Stimulated activated naive B cell treated with anti-CD40 and anti-IgM and Interleukin-4, amounts not matched to agents 10 μg/mL and 1 μg/mL and 100 μg/mL, for 72 hours (primary cell): ENCODE measurements around the gene ADCK1.
A peak's percentile ranks its signal among the peaks of the same experiment; 100 is the strongest.
"Not testable (repeated sequence)": the region's sequence is repeated elsewhere in the genome, so short reads cannot be mapped to it uniquely, and the experiment has no call there.

Experiments used
- ATAC-seq, 2 donors: fragments of 150-1000 bp; cut with Tn5 transposase; replicated peaks; 2 replicates each; pipeline ENCODE4 v1.10.0; 2021; ENCODE audit warnings: moderate library complexity in 1 of 2
- DNase-seq: peaks from one replicate; pipeline ENCODE4 v3.0.0; 2021
- H3K27ac Mint-ChIP-seq: one replicate; pipeline ENCODE4 v1.8.0; 2022; ENCODE audit warnings: mild to moderate bottlenecking, mixed read lengths
- H3K27me3 Mint-ChIP-seq, 2 donors: one replicate each; pipeline ENCODE4 v1.8.0; 2022; ENCODE audit warnings: mixed read lengths in 2 of 2
- H3K36me3 Mint-ChIP-seq, 2 donors: one replicate each; pipeline ENCODE4 v1.8.0; 2022; ENCODE audit warnings: mixed read lengths in 2 of 2, mild to moderate bottlenecking in 1 of 2
- H3K4me1 Mint-ChIP-seq, 2 donors: one replicate each; pipeline ENCODE4 v1.8.0; 2022; ENCODE audit warnings: mixed read lengths in 2 of 2, mild to moderate bottlenecking in 1 of 2
- H3K4me3 Mint-ChIP-seq, 2 donors: one replicate each; pipeline ENCODE4 v1.8.0; 2022; ENCODE audit warnings: mild to moderate bottlenecking in 2 of 2, mixed read lengths in 2 of 2, moderate library complexity in 1 of 2
- H3K9me3 Mint-ChIP-seq, 2 donors: one replicate each; pipeline ENCODE4 v1.8.0; 2022; ENCODE audit warnings: mixed read lengths in 2 of 2, mild to moderate bottlenecking in 1 of 2

Gene ADCK1

DNA sequence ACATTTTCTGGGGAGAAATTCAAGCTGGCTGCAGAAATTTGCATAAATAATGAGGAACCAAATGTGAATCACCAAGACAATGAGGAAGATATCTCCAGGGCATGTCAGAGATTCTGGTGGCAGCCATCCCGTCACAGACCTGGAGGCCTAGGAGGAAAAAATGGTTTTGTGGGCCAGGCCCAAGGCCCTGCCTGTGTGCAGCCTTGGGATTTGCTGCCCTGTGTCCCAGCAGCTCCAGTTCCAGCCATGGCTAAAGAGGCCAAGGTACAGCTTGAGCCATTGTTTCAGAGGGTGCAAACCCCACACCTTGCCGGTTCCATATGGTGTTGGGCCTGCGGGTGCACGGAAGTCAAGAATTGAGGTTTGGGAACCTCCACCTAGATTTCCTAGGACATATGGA lies 147.5 kb downstream of the ADCK1 start:
- no peak for ATAC-seq
- H3K4me1 Mint-ChIP-seq = no peaks in the 10 kb centered on the region
- no peak for DNase-seq
- H3K4me3 Mint-ChIP-seq = no peak overlapping the region
- H3K27me3 Mint-ChIP-seq = no peaks in the 10 kb centered on the region
- peaks cover 5% of the 10 kb centered on the region in 2 donors for H3K36me3 Mint-ChIP-seq
- no peak overlapping the region for H3K27ac Mint-ChIP-seq
- peaks cover 15 to 22% of the 10 kb centered on the region in 2 donors for H3K9me3 Mint-ChIP-seq

DNA sequence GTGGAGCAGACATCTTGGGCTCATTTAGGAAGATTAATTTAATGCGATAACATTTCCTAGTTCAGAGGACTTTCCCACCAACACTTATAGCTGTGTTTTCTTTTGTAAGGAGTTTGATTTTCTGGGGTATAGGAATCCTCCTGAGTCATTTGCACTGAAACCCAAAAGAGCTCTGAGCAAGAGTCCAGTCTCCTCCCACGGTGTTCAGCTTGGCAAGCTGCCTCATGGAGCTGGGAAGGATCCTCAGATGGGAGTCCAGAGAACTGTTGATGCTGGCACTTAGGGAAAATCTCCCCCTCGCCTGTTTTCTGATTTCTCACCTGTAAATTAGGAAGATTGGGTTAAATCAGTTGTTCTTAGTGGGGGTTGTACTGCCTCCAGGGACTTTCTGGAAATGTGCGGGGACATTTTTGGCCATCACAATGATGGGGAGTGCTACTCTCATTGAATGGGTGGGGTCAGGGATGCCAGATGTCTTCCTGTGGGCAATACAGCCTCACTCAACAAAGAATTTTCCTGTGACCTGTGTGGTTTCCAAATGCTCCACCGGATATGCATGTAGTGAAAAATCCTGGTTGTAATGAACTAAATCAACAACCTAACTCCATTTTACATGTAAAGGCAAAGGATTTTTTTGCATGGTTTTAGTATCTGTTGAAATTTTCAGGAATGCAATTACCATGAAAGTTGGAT lies 150.6 kb downstream of the ADCK1 start:
- peaks cover 5% of the 10 kb centered on the region in 2 donors for H3K36me3 Mint-ChIP-seq
- H3K4me3 Mint-ChIP-seq = no peak overlapping the region
- no peak for DNase-seq
- ATAC-seq = no peak
- peaks cover 15 to 17% of the 10 kb centered on the region in 2 donors for H3K9me3 Mint-ChIP-seq
- no peaks in the 10 kb centered on the region for H3K4me1 Mint-ChIP-seq
- H3K27ac Mint-ChIP-seq = no peak overlapping the region
- no peaks in the 10 kb centered on the region for H3K27me3 Mint-ChIP-seq

DNA sequence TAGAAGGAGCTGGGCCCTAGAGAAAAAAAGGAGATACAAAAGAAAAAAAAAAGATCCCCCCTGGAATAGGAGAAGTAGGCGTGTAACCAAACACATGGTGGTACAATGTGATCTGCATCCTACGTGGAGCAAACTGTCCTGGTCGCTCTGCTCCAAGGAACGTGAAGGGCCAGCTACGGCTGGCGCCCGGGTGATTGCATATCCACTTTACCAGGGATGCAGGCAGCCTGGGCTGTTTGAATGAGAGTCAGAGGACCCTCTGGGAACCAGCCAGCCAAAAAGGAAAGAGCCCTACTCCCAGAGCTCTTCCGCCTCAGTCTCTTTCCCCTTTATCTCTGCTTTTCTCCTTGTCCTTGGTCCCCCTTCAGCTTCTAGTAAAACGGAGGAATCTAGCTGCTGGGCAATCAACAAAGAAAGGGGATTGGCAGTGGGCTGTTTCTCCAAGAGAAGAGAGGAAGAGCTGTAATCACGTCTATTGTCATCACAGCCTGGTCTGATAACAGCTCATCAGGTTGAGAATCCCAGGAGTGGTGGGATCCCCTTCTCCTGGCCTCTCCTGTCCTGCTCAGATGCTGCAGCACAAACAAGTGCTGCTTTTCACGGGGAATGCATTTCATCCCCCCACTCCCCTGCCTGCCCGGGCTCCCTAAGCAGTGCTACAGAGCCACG lies 156.0 kb downstream of the ADCK1 start:
- H3K36me3 Mint-ChIP-seq = no peaks in the 10 kb centered on the region
- peaks cover 10 to 11% of the 10 kb centered on the region in 2 donors for H3K27me3 Mint-ChIP-seq
- ATAC-seq (no peak), DNase-seq (no peak)
- no peak overlapping the region for H3K27ac Mint-ChIP-seq
- peaks cover 0 to 2% of the 10 kb centered on the region in 2 donors for H3K9me3 Mint-ChIP-seq
- no peak overlapping the region for H3K4me3 Mint-ChIP-seq
- no peaks in the 10 kb centered on the region for H3K4me1 Mint-ChIP-seq

DNA sequence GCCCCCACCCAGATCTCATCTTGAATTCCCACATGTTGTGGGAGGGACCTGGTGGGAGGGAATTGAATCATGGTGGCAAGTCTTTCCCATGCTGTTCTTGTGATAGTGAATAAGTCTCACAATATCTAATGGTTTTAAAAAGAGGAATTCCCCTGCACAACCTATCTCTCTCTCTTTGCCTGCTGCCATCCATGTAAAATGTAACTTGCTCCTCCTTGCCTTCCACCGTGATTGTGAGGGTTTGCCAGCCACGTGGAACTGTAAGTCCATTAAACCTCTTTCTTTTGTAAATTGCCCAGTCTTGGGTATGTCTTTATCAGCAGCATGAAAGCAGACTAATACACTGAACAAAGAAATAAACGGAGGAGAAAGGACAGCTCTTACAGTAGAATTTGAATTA lies 159.8 kb downstream of the ADCK1 start:
- H3K36me3 Mint-ChIP-seq, ATAC-seq, H3K4me1 Mint-ChIP-seq, H3K27ac Mint-ChIP-seq, DNase-seq, H3K4me3 Mint-ChIP-seq, H3K9me3 Mint-ChIP-seq: not testable (repeated sequence)
- peaks cover 10 to 11% of the 10 kb centered on the region in 2 donors for H3K27me3 Mint-ChIP-seq

DNA sequence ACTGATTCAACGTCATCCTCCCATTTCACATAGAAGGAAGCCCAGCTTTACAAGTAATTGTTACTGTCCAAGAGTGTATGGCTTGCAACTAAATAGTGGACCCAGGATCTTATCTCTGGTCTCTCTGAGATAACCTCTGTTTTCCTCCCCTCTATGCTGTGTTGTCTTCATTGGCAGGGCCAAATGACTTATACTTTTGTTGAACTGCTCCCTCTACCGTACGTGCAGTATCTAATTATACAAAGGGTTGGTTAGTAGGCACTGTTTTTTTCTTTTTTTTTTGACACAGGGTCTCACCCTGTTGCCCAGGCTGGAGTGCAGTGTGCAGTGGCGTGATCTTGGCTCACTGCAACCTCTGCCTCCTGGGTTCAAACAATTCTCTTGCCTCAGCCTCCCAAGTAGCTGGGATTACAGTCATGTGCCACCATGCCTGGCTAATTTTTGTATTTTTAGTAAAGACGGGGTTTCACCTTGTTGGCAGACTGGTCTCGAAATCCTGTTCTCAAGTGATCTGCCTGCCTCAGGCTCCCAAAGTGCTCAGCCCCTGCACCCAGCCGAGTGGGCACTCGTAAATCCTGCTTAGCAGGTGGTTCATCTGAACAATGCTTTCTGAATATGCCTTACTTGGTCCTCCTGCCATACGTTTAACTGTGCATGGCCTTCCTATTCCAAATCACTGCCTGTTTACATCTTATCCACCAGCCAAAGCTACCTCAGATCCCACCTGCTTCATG lies 162.1 kb downstream of the ADCK1 start:
- H3K4me1 Mint-ChIP-seq = peaks cover 2 to 13% of the 10 kb centered on the region in 2 donors
- ATAC-seq (no peak), DNase-seq (no peak)
- H3K4me3 Mint-ChIP-seq = no peak overlapping the region
- no peaks in the 10 kb centered on the region for H3K36me3 Mint-ChIP-seq
- peaks cover 0 to 2% of the 10 kb centered on the region in 2 donors for H3K9me3 Mint-ChIP-seq
- no peak overlapping the region for H3K27ac Mint-ChIP-seq
- peaks cover 7 to 10% of the 10 kb centered on the region in 2 donors for H3K27me3 Mint-ChIP-seq

DNA sequence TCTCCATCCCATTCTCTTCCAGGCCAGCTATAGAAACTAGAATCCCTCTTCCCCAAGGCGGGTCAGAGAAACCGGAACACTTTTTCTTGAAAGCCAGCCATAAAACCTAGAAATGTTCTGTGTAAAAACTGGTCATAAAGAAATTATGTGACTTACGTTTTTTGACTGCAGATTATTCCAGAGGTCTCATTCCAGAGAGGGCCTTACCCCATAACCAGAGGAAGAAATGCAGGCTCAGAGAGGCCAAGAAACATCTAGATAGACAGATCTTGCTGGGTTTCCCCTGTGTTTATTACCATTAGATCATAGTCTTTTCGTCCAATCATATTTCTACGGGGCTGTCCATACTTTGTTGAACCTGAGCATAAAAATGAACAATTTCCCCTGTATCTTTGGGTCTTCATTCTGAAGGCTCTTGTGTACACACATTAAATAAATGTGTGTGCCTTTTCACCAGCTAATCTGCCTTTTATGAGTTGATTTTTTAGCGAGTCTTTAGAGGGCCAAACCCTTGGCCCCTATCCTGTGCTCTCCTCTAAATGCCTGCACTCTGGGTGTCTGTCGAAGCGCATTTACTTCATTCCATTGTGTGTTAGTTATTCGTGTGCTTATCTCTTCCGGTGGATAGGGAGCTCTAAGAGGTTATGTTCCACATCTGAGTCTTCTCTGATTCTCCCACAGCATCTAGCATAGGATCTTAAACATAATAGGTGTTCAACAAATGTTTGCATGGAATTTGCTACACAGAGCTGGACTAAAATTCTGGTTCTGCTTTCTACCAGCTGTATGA lies 163.0 kb downstream of the ADCK1 start:
- DNase-seq = no peak
- Mint-ChIP-seq H3K4me3 (no peak overlapping the region), H3K27me3 (peaks cover 7 to 8% of the 10 kb centered on the region in 2 donors), H3K9me3 (peaks cover 0 to 2% of the 10 kb centered on the region in 2 donors), H3K36me3 (no peaks in the 10 kb centered on the region), H3K27ac (no peak overlapping the region), H3K4me1 (peaks cover 2 to 13% of the 10 kb centered on the region in 2 donors)
- ATAC-seq = no peak

DNA sequence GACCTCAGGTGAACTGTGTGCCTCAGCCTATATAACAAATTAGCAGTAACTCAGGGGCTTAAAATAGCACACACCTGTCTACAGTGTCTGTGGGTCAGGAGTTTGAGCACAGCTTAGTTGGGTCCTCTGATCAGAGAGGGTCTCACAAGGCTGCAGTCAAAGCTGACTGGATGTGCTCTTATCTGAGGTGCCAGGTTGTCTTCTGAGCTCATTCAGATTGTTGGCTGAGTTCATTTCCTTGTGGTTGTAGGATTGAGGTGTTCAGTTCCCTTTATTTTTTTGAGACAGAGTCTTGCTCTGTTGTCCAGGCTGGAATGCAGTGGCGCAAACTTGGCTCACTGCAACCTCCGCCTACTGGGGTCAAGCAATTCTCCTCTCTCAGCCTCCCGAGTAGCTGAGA lies 164.7 kb downstream of the ADCK1 start:
- Mint-ChIP-seq H3K27ac (no peak overlapping the region), H3K27me3 (peaks cover 9 to 16% of the 10 kb centered on the region in 2 donors), H3K36me3 (no peaks in the 10 kb centered on the region), H3K9me3 (peaks cover 0 to 2% of the 10 kb centered on the region in 2 donors), H3K4me1 (peaks cover 2 to 13% of the 10 kb centered on the region in 2 donors), H3K4me3 (no peak overlapping the region)
- no peak for ATAC-seq
- no peak for DNase-seq

DNA sequence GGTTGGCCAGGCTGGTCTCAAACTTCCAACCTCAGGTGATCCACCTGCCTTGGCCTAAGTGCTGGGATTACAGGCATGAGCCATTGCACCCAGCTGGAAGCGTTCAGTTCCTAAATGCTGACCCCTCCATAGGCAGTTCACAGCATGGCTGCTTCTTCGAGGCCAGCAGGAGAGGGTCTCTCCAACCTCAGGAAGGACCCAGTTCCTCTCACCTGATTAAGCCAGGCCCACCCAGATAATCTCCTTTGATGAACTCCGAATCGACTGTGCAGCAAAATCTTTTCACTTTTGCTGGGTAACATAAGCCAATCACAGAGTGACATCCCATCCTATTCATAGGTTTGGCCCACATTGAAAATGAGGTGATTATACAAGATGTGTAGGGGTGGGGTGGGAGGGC lies 165.1 kb downstream of the ADCK1 start:
- DNase-seq (no peak), ATAC-seq (no peak)
- Mint-ChIP-seq H3K9me3 (no peaks in the 10 kb centered on the region), H3K36me3 (no peaks in the 10 kb centered on the region), H3K27ac (no peak overlapping the region), H3K4me1 (peaks cover 2 to 13% of the 10 kb centered on the region in 2 donors), H3K4me3 (no peak overlapping the region), H3K27me3 (peaks cover 9 to 16% of the 10 kb centered on the region in 2 donors)

DNA sequence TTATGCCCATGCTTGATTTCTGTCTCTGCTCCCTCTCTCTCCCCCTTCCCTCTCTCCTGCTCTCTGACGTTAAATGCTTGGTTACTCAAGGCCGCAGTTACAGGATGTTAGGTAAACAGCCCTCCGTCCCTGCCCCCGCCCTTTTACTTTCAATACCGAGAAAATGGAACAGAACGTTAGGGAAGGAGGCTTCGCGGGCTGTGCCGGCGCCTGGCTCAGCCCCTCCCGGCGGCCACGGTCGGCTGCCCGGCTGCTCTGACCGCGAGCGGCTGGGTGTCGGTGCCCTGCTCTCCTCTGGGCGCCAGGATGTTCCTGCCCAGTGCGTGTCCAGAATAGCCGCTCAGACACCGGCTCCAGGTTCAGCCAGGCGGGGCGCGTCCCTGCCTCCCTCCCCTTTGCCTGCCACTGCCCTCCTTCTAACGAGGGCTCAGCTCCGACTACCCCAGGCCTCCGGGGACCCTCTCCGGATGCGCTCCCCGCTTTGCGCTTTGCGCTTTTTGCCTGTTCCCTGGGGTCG lies 166.1 kb downstream of the ADCK1 start:
- Mint-ChIP-seq H3K4me1 (peaks cover 2 to 13% of the 10 kb centered on the region in 2 donors), H3K9me3 (no peaks in the 10 kb centered on the region), H3K36me3 (no peaks in the 10 kb centered on the region), H3K27me3 (peaks cover 9 to 16% of the 10 kb centered on the region in 2 donors), H3K4me3 (peak overlapping the region; percentile 62 to 82), H3K27ac (no peak overlapping the region)
- ATAC-seq (peak; percentile 80 to 87), DNase-seq (peak; percentile 7)

DNA sequence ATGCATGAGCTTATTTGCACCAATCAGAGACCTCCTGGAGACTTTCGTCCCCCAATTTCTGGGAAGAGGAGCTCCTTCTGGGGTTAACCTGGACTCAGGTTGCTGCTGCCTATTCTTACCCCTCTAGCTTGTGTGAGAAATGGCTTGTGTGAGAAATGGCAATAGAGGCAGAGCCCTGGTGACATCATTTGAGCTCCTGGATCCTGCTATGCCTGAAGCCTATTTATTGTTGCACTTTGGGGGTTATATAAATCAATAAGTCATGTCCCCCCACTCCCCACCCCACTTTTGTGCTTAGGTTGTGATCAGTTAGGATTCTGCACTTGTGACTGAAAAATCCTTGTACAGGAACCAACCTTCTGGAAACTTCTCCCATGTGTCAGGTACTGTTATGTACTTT lies 167.2 kb downstream of the ADCK1 start:
- DNase-seq (no peak), ATAC-seq (no peak)
- H3K4me3 Mint-ChIP-seq = no peak overlapping the region
- peaks cover 2 to 13% of the 10 kb centered on the region in 2 donors for H3K4me1 Mint-ChIP-seq
- no peaks in the 10 kb centered on the region for H3K36me3 Mint-ChIP-seq
- H3K27ac Mint-ChIP-seq = no peak overlapping the region
- peaks cover 9 to 16% of the 10 kb centered on the region in 2 donors for H3K27me3 Mint-ChIP-seq
- H3K9me3 Mint-ChIP-seq = no peaks in the 10 kb centered on the region

DNA sequence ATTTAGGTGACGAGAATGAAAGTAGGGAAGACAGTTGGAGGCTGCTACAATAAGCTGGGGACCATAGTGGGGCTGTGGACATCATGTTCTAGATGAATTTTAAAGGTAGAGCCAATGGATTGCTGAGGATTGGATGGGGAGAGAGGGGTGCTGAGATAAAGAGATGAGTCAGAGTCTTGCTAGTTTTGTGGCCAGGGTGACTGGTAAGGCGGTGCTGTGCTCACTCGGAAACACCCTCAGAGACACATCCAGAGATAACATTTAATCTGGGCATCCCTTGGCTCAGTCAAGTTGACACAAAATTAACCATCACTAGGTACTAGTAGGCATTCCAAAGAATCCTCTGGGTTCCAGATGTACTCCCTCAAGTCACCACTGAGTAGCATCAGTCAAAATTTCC lies 170.7 kb downstream of the ADCK1 start:
- Mint-ChIP-seq H3K9me3 (no peaks in the 10 kb centered on the region), H3K27ac (no peak overlapping the region), H3K4me3 (no peak overlapping the region), H3K27me3 (peaks cover 9 to 16% of the 10 kb centered on the region in 2 donors), H3K36me3 (no peaks in the 10 kb centered on the region), H3K4me1 (peaks cover 2 to 12% of the 10 kb centered on the region in 2 donors)
- DNase-seq = no peak
- ATAC-seq = no peak

DNA sequence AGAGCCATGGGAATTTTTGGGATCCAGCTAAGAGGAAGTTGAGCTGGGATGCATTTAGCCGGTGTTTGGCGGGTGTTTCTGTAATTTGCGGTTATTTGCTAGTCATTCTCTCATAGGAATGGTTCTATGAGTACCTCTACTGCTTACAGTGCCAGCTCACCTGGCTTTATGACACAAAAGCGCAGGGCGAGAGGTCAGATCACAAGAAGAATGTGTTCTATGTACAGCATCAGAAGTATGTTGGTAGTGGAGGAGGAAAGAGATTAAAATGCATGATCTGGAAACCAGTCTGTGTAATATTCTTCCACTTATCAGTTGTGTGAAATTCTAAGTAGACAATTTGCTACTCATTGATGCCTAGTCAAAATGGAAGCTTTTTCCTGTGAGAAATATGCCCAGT lies 173.3 kb downstream of the ADCK1 start:
- ATAC-seq (no peak), DNase-seq (no peak)
- no peak overlapping the region for H3K4me3 Mint-ChIP-seq
- no peaks in the 10 kb centered on the region for H3K36me3 Mint-ChIP-seq
- no peaks in the 10 kb centered on the region for H3K4me1 Mint-ChIP-seq
- no peak overlapping the region for H3K27ac Mint-ChIP-seq
- H3K27me3 Mint-ChIP-seq = peaks cover 0 to 7% of the 10 kb centered on the region in 2 donors
- no peaks in the 10 kb centered on the region for H3K9me3 Mint-ChIP-seq

DNA sequence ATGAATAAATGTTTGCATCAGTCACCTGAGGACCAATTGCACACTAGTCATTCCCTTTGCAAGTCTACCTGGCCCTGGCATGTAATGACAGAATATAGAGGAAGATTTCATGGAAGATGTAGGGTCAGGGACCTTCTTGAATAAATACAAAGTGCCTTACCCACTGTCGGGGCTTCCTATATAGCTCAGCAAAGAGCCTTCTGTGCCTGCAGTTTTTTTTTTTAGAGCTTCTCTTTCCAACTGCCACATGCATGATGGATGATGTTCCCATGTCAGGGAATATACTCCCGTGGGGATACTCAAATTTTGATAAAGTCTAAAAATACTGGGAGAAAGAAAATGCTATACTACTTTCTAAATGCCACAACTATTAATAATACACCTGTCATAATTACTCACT lies 176.7 kb downstream of the ADCK1 start:
- H3K27me3 Mint-ChIP-seq = peaks cover 26% of the 10 kb centered on the region in 2 donors
- no peak overlapping the region for H3K27ac Mint-ChIP-seq
- no peak for DNase-seq
- H3K4me1 Mint-ChIP-seq = peaks cover 10 to 13% of the 10 kb centered on the region in 2 donors
- H3K4me3 Mint-ChIP-seq = no peak overlapping the region
- no peaks in the 10 kb centered on the region for H3K9me3 Mint-ChIP-seq
- H3K36me3 Mint-ChIP-seq = no peaks in the 10 kb centered on the region
- no peak for ATAC-seq

DNA sequence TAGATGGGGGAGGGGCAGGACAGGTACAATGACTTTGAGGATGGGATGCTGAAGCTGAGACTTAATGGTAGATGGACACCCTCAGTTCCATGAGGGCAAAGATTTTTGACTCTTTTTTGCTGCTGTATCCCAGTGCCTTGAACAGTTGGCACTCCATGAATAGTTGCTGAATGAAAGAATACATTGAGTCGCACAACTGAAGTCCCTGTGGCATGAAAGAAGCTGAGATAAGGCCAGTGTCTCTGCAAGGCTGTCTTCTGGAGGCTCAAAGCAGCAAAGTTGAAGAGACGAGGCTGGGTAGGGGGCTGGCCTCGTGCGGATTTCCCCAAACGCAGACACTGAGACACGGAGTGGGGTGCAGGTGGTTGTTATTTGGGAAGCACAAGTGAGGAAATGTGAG lies 179.3 kb downstream of the ADCK1 start:
- H3K27me3 Mint-ChIP-seq = peaks cover 26 to 27% of the 10 kb centered on the region in 2 donors
- no peak overlapping the region for H3K4me3 Mint-ChIP-seq
- no peaks in the 10 kb centered on the region for H3K9me3 Mint-ChIP-seq
- DNase-seq = no peak
- peaks cover 10 to 13% of the 10 kb centered on the region in 2 donors for H3K4me1 Mint-ChIP-seq
- H3K36me3 Mint-ChIP-seq = no peaks in the 10 kb centered on the region
- ATAC-seq = no peak
- no peak overlapping the region for H3K27ac Mint-ChIP-seq
